ENCODE measurements around the gene BRSK2. TPM values are rescaled to one million over a fixed set of nuclear protein-coding genes. Genes with fewer than 3 reads are reported as not detected.
"Not testable (repeated sequence)": the region's sequence is repeated elsewhere in the genome, so short reads cannot be mapped to it uniquely, and the experiment has no call there.

Gene BRSK2
- total RNA-seq, 6 donors from 2014 or later: 0.11 to 0.54 (median 0.25) TPM; not detected in 2

GRCh38 chr11:1419811-1420210 lies 30.1 kb downstream of the BRSK2 start:
- TF ChIP-seq EP300 (IDR thresholded peaks at IDR 0.05): no peak
- TF ChIP-seq POLR2AphosphoS5 (IDR thresholded peaks at IDR 0.05): no peak
- TF ChIP-seq POLR2A (IDR thresholded peaks at IDR 0.05): no peak
- no peak for TF ChIP-seq CTCF (IDR thresholded peaks at IDR 0.05)
- Histone ChIP-seq H3K27ac (no peak overlapping the region), H3K4me1 (no peaks in the 10 kb centered on the region), H3K9me3 (peaks cover 28 to 47% (median 35%) of the 10 kb centered on the region in 4 donors), H3K4me3 (no peak overlapping the region), H3K36me3 (no peaks in the 10 kb centered on the region), H3K27me3 (no peaks in the 10 kb centered on the region)
- ATAC-seq (ENCODE audit: low FRiP score in 2 of 2): no peak
- WGBS, 2 donors: 93 to 95% methylated on average over 13 to 17 of the region's 17 CpGs
- no peak for DNase-seq

- no peaks in the 10 kb centered on the region for H3K27me3 ChIP-seq
- peaks cover 28 to 44% (median 33%) of the 10 kb centered on the region in 4 donors for H3K9me3 ChIP-seq
- no peak overlapping the region for H3K4me3 ChIP-seq
- DNase-seq (peak in 1 of 2 donors; percentile 47), ATAC-seq (ENCODE audit: low FRiP score in 2 of 2) (no peak)
- TF ChIP-seq CTCF (IDR thresholded peaks at IDR 0.05) (no peak), POLR2A (IDR thresholded peaks at IDR 0.05) (no peak), POLR2AphosphoS5 (IDR thresholded peaks at IDR 0.05) (no peak)
- no peaks in the 10 kb centered on the region for H3K4me1 ChIP-seq
- no peaks in the 10 kb centered on the region for H3K36me3 ChIP-seq
- 87% methylated on average over 11 of the region's 11 CpGs; no CpG with 5 or more reads in 1 of the 2 donors for WGBS, 2 donors
- no peak overlapping the region for H3K27ac ChIP-seq
Observed at GRCh38 chr11:1421291-1421690, 31.6 kb downstream of the BRSK2 start.

- H3K4me1 ChIP-seq: no peaks in the 10 kb centered on the region
- peak in 1 of 2 donors; percentile 39 for DNase-seq
- no peaks in the 10 kb centered on the region for H3K36me3 ChIP-seq
- no peak overlapping the region for H3K27ac ChIP-seq
- H3K9me3 ChIP-seq: peaks cover 20 to 32% (median 22%) of the 10 kb centered on the region in 4 donors
- 50% methylated on average over 9 of the region's 9 CpGs; no CpG with 5 or more reads in 1 of the 2 donors for WGBS, 2 donors
- no peak for TF ChIP-seq CTCF (IDR thresholded peaks at IDR 0.05)
- TF ChIP-seq POLR2A (IDR thresholded peaks at IDR 0.05): no peak
- no peak for TF ChIP-seq EP300 (IDR thresholded peaks at IDR 0.05)
- no peak for ATAC-seq (ENCODE audit: low FRiP score in 2 of 2)
- no peak overlapping the region for H3K4me3 ChIP-seq
- no peaks in the 10 kb centered on the region for H3K27me3 ChIP-seq
Observed at GRCh38 chr11:1422481-1422880, 32.7 kb downstream of the BRSK2 start.

- Histone ChIP-seq H3K9me3 (peaks cover 15 to 27% (median 19%) of the 10 kb centered on the region in 4 donors), H3K27me3 (no peaks in the 10 kb centered on the region), H3K4me1 (no peaks in the 10 kb centered on the region), H3K36me3 (no peaks in the 10 kb centered on the region), H3K27ac (no peak overlapping the region), H3K4me3 (no peak overlapping the region)
- WGBS, 2 donors: 88 to 89% methylated on average over 9 to 14 of the region's 15 CpGs
- ATAC-seq (ENCODE audit: low FRiP score in 2 of 2): no peak
- TF ChIP-seq POLR2A (IDR thresholded peaks at IDR 0.05) (no peak), CTCF (IDR thresholded peaks at IDR 0.05) (no peak), EP300 (IDR thresholded peaks at IDR 0.05) (no peak), POLR2AphosphoS5 (IDR thresholded peaks at IDR 0.05) (no peak)
- peak in 1 of 2 donors; percentile 54 for DNase-seq
Observed at GRCh38 chr11:1422981-1423380, 33.2 kb downstream of the BRSK2 start.

- peak in 1 of 2 donors; percentile 34 for DNase-seq
- H3K27me3 ChIP-seq; H3K4me3 ChIP-seq; H3K4me1 ChIP-seq; H3K36me3 ChIP-seq; H3K27ac ChIP-seq; ATAC-seq (ENCODE audit: low FRiP score in 2 of 2): not testable (repeated sequence)
- H3K9me3 ChIP-seq: peaks cover 11 to 22% (median 14%) of the 10 kb centered on the region in 4 donors
- WGBS, 2 donors: 93% methylated on average over 15 of the region's 22 CpGs; no CpG with 5 or more reads in 1 of the 2 donors
Observed at GRCh38 chr11:1423406-1423805, 33.7 kb downstream of the BRSK2 start.

All from upper lobe of left lung (tissue), 6 donors.